GM12878 (cell line): ENCODE data around the gene WNT9B. TPM values are rescaled to one million over a fixed set of nuclear protein-coding genes. Genes with fewer than 3 reads are reported as not detected.

ENCODE experiments used
- ATAC-seq: fragments of 200-7000 bp; cut with Tn5 transposase; 3 replicates; pipeline ENCODE4 v1.9.1; 2020; ENCODE audit warnings: mild to moderate bottlenecking, moderate library complexity
- BruUV-seq: library from RNA; stranded (reverse); fragments of 400-500 nt; replicated peaks from 2 replicates; lab custom pipeline; 2021; lab: Mats Ljungman, UMichigan
- CTCF ChIA-PET: fragments of 300-600 bp; sonication (Branson Sonifier 250); formaldehyde crosslinking; extraction: SDS; loops from one replicate; lab custom pipeline; 2021; ENCODE audit warnings: inconsistent platforms; lab: Yijun Ruan, JAX
- POLR2A ChIA-PET: fragments of 350-600 bp; formaldehyde crosslinking; extraction: SDS; loops from one replicate; lab custom pipeline; 2021; ENCODE audit warnings: inconsistent platforms; lab: Charles Lee
- RAD21 ChIA-PET: fragments of 300-600 bp; sonication (Branson Sonifier 250); formaldehyde crosslinking; loops from one replicate; lab custom pipeline; 2023; ENCODE audit warnings: antibody characterized with exemption; ENCODE audit not compliant: unreplicated experiment; lab: Charles Lee
- SMC1A ChIA-PET: fragments of 300-600 bp; sonication (Branson Sonifier 250); formaldehyde crosslinking; loops from one replicate; lab custom pipeline; 2023; ENCODE audit not compliant: unreplicated experiment, uncharacterized antibody; lab: Charles Lee
- DNase-seq: peaks from one replicate; pipeline ENCODE4 v3.0.0-alpha.2; 2011; ENCODE audit warnings: low read depth, low spot score
- FAIRE-seq: peaks from 3 replicates; lab custom pipeline; 2011; peaks lifted over from hg19 to GRCh38; lab: Jason Lieb, UNC
- H2AFZ ChIP-seq: 2 replicates; pipeline ENCODE4 v1.6.0; 2011; ENCODE audit warnings: low read depth, low read length, control low read depth; ENCODE audit not compliant: control insufficient read depth
- H3K27ac ChIP-seq: 2 replicates; pipeline ENCODE4 v1.5.1; 2011; ENCODE audit warnings: control low read depth; ENCODE audit not compliant: control insufficient read depth, insufficient read depth
- H3K27me3 ChIP-seq, 2 experiments: replicated peaks in 1 of 2; 2 replicates each; pipeline versions ENCODE4 v1.6.0 to v1.6.1; 2011; ENCODE audit warnings: low read length in 1 of 2; ENCODE audit not compliant: control insufficient read depth in 2 of 2, insufficient read depth in 2 of 2
- H3K36me3 ChIP-seq, 2 experiments: 2 replicates each; pipeline ENCODE4 v1.5.1; 2011; ENCODE audit warnings: low read length in 1 of 2; ENCODE audit not compliant: control insufficient read depth in 2 of 2, insufficient read depth in 2 of 2
- H3K4me1 ChIP-seq: 2 replicates; pipeline ENCODE4 v1.6.1; 2011; ENCODE audit warnings: mild to moderate bottlenecking, low read length, moderate library complexity, mixed read lengths; ENCODE audit not compliant: control insufficient read depth, insufficient read depth
- H3K4me2 ChIP-seq: 2 replicates; pipeline ENCODE4 v1.6.0; 2011; ENCODE audit warnings: control low read depth; ENCODE audit not compliant: control insufficient read depth, insufficient read depth
- H3K4me3 ChIP-seq: fragments of 200-600 bp; sonication (generic); 2 replicates; pipeline ENCODE4 v1.5.1; 2016
- H3K79me2 ChIP-seq: 2 replicates; pipeline ENCODE4 v1.6.0; 2011; ENCODE audit warnings: low read length; ENCODE audit not compliant: control insufficient read depth, insufficient read depth
- H3K9ac ChIP-seq: 2 replicates; pipeline ENCODE4 v1.8.0; 2011; ENCODE audit warnings: low read length, control low read depth, mixed read lengths; ENCODE audit not compliant: control insufficient read depth, insufficient read depth
- H3K9me3 ChIP-seq: replicated peaks from 3 replicates; pipeline ENCODE4 v1.5.1; 2011; ENCODE audit warnings: mild to moderate bottlenecking, low read length; ENCODE audit not compliant: control insufficient read depth, insufficient read depth
- H4K20me1 ChIP-seq: 2 replicates; pipeline ENCODE4 v1.6.0; 2011; ENCODE audit not compliant: control insufficient read depth, insufficient read depth
- BCL3 ChIP-seq: IDR thresholded peaks from 2 replicates; pipeline ENCODE4 v1.6.1; 2011; ENCODE audit warnings: borderline replicate concordance, low read depth, mild to moderate bottlenecking, moderate library complexity, low read length; ENCODE audit not compliant: insufficient read depth, poor library complexity, severe bottlenecking
- CBX5 ChIP-seq: sonication (generic); IDR thresholded peaks from 2 replicates; pipeline ENCODE4 v1.6.1; 2016; ENCODE audit warnings: low read depth, moderate library complexity, mild to moderate bottlenecking, inconsistent platforms
- E4F1 ChIP-seq: fragments of 450-650 bp; IDR thresholded peaks from 2 replicates; pipeline ENCODE4 v1.6.1; 2018; ENCODE audit warnings: borderline replicate concordance, mild to moderate bottlenecking; ENCODE audit not compliant: partially characterized antibody
- GABPA ChIP-seq: IDR thresholded peaks from 2 replicates; pipeline ENCODE4 v1.6.1; 2014; ENCODE audit warnings: antibody characterized with exemption, low read depth, mild to moderate bottlenecking, inconsistent platforms
- HCFC1 ChIP-seq: fragments of 150-350 bp; IDR thresholded peaks from 2 replicates; pipeline ENCODE4 v1.6.1; 2014; ENCODE audit warnings: low read length
- HDAC2 ChIP-seq: fragments of 200-600 bp; sonication (generic); IDR thresholded peaks from 2 replicates; pipeline ENCODE4 v1.6.1; 2017
- HSF1 ChIP-seq: fragments of 150-350 bp; IDR thresholded peaks from 2 replicates; pipeline ENCODE4 v1.6.1; 2014; ENCODE audit warnings: mild to moderate bottlenecking, low read depth, low read length
- NR2C1 ChIP-seq: fragments of 450-650 bp; IDR thresholded peaks from 2 replicates; pipeline ENCODE4 v1.6.1; 2017; ENCODE audit warnings: antibody characterized with exemption, mild to moderate bottlenecking, moderate library complexity
- RBBP5 ChIP-seq: fragments of 200-600 bp; sonication (generic); conservative IDR thresholded peaks from 2 replicates; pipeline ENCODE4 v1.6.1; 2016
- RUNX3 ChIP-seq: IDR thresholded peaks from 2 replicates; pipeline ENCODE4 v1.6.1; 2012; ENCODE audit warnings: low read length, inconsistent platforms
- SIX5 ChIP-seq: IDR thresholded peaks from 2 replicates; pipeline ENCODE4 v1.6.1; 2011; ENCODE audit warnings: mild to moderate bottlenecking, low read depth, low read length, moderate library complexity; ENCODE audit not compliant: severe bottlenecking
- STAT1 ChIP-seq: fragments of 450-650 bp; conservative IDR thresholded peaks from 2 replicates; pipeline ENCODE4 v1.6.1; 2014; ENCODE audit warnings: antibody characterized with exemption, mild to moderate bottlenecking
- STAT3 ChIP-seq: IDR thresholded peaks from 2 replicates; pipeline ENCODE4 v1.6.1; 2011; ENCODE audit warnings: low read depth, low read length, improper control_type of control experiment
- TARDBP ChIP-seq: IDR thresholded peaks from 2 replicates; pipeline ENCODE4 v1.6.1; 2016; ENCODE audit warnings: borderline replicate concordance
- ZBTB33 ChIP-seq: fragments of 450-650 bp; IDR thresholded peaks from 2 replicates; pipeline ENCODE4 v1.6.1; 2017; ENCODE audit warnings: mild to moderate bottlenecking
- WGBS: methylation state at CpG from one replicate; pipeline ENCODE4 v1.1.6; 2016; ENCODE audit warnings: low lambda C conversion rate; ENCODE audit not compliant: insufficient replicate concordance, insufficient coverage; ENCODE audit errors: missing lambda C conversion rate; 5-methylcytosine and 5-hydroxymethylcytosine counted together
- in situ Hi-C: fragments of 300-500 bp; cut with MboI; formaldehyde crosslinking; loops from 9 replicates; pipeline ENCODE4 v1.14.3; 2018; ENCODE audit warnings: mixed read lengths
- intact Hi-C: fragments of 100-400 bp; cut with micrococcal nuclease; formaldehyde crosslinking; loops from one replicate; pipeline ENCODE4 v1.14.2; 2022; ENCODE audit not compliant: unreplicated experiment
- polyA plus RNA-seq, 11 experiments: library from polyadenylated mRNA; depleted of rRNA in 4 of 11; unstranded in 6 of 11; stranded (reverse) in 5 of 11; fragments of >200 nt; fragmentation: Nextera tagmentation in 4 of 11; fragmentation: Illumina TruSeq in 1 of 11; extraction: Ambion mirVana in 4 of 11; extraction: Trizol in 1 of 11; gene quantifications; 1 replicate in 1 of 11; 2 replicates in 10 of 11; pipeline versions ENCODE4 v1.2.1 to v1.2.3, GENCODE V29; 2011 to 2016; ENCODE audit warnings: inconsistent platforms in 2 of 11, missing spikeins in 2 of 11, low read depth in 1 of 11
- total RNA-seq, 4 experiments: library from RNA; depleted of rRNA in 3 of 4; stranded (reverse); fragments of >200 nt in 3 of 4; fragmentation: Illumina TruSeq in 1 of 4; extraction: Trizol in 1 of 4; gene quantifications; 2 replicates each; pipeline versions ENCODE4 v1.2.1 to v1.2.3, GENCODE V29; 2013 to 2021

WNT9B gene
- total and polyA plus RNA-seq, 10 of the 15 experiments (the other 5 are each of a cell fraction or from before 2014, with no cell fraction given): not detected

- SMC1A ChIA-PET: no interaction called here
- in situ Hi-C loops: no loop called here
- intact Hi-C loops: no loop called here
- H3K79me2 ChIP-seq: no peaks in the 10 kb centered on the region
- H3K36me3 ChIP-seq: no peaks in the 10 kb centered on the region
- H3K27ac ChIP-seq: no peak overlapping the region
- FAIRE-seq: no peak
- no TSS peak for BruUV-seq
- no peak overlapping the region for H3K4me2 ChIP-seq
- 30% methylated on average over 1 of the region's 1 CpG for WGBS
- peaks cover 2 to 3% of the 10 kb centered on the region in 2 experiments; a peak in 3 of 4 replicates for H3K27me3 ChIP-seq
- H3K4me1 ChIP-seq: no peaks in the 10 kb centered on the region
- no peak overlapping the region for H3K9ac ChIP-seq
- no peaks in the 10 kb centered on the region for H3K9me3 ChIP-seq
- POLR2A ChIA-PET: no interaction called here
- peaks cover 3% of the 10 kb centered on the region; the same call in 1 of the 2 replicates for H4K20me1 ChIP-seq
- no peak overlapping the region for H2AFZ ChIP-seq
- no peak for DNase-seq
- H3K4me3 ChIP-seq: no peak overlapping the region
- no peak for TF ChIP-seq HSF1
- no peak for TF ChIP-seq HDAC2
- no peak for TF ChIP-seq RUNX3
- no peak for TF ChIP-seq GABPA
- TF ChIP-seq SIX5: no peak
- no peak for TF ChIP-seq NR2C1
- no peak for TF ChIP-seq E4F1
- TF ChIP-seq RBBP5: no peak
- TF ChIP-seq HCFC1: no peak
- TF ChIP-seq STAT1: no peak
- no peak for TF ChIP-seq CBX5
- no peak for TF ChIP-seq ZBTB33
- TF ChIP-seq BCL3: no peak
- no peak for TF ChIP-seq STAT3
- TF ChIP-seq TARDBP: no peak
- TF ChIP-seq, all 136 proteins: peak for 0
- ChIA-PET CTCF (no interaction called here), RAD21 (no interaction called here)
- ATAC-seq: no peak
These were observed 37.3 kb downstream of the WNT9B start for GRCh38 chr17:46888727-46889126.
